K562 (cell line): ENCODE measurements around the gene BTG2. TPM values are rescaled to one million over a fixed set of nuclear protein-coding genes. Genes with fewer than 3 reads are reported as not detected.
A peak's percentile ranks its signal among the peaks of the same experiment; 100 is the strongest.

Experiments
- ARNT ChIP-seq, 2 experiments: fragments of 450-650 bp; IDR thresholded peaks; 2 replicates each; pipeline ENCODE4 v1.6.1; 2016; ENCODE audit warnings: mild to moderate bottlenecking in 1 of 2
- ELF1 ChIP-seq: fragments of 200-800 bp; sonication (Bioruptor generic); IDR thresholded peaks from 2 replicates; pipeline ENCODE4 v1.6.1; 2016; ENCODE audit warnings: missing genetic modification characterization, missing compliant biosample characterization
- EP300 ChIP-seq: IDR thresholded peaks from 2 replicates; pipeline ENCODE4 v1.6.1; 2012; ENCODE audit warnings: low read length, improper control_type of control experiment
- HDAC2 ChIP-seq: fragments of 450-650 bp; IDR thresholded peaks from 2 replicates; pipeline ENCODE4 v1.6.1; 2016; ENCODE audit warnings: mild to moderate bottlenecking
- LCOR ChIP-seq: sonication (generic); formaldehyde crosslinking; IDR thresholded peaks from 2 replicates; pipeline ENCODE4 v1.8.0; 2022; ENCODE audit warnings: mild to moderate bottlenecking, missing genetic modification reagents
- NCOA1 ChIP-seq: fragments of 450-650 bp; IDR thresholded peaks from 2 replicates; pipeline ENCODE4 v1.6.1; 2016; ENCODE audit warnings: low read depth
- NUFIP1 ChIP-seq: fragments of 450-650 bp; IDR thresholded peaks from 2 replicates; pipeline ENCODE4 v1.6.1; 2018; ENCODE audit not compliant: partially characterized antibody
- TRIM28 ChIP-seq: fragments of 450-650 bp; IDR thresholded peaks from 2 replicates; pipeline ENCODE4 v1.6.1; 2017
- ZNF57 ChIP-seq: fragments of 450-650 bp; formaldehyde crosslinking; IDR thresholded peaks from 2 replicates; pipeline ENCODE4 v1.4.0; 2020; ENCODE audit warnings: mild to moderate bottlenecking, moderate library complexity
- ZNF644 ChIP-seq: fragments of 200-800 bp; sonication (Bioruptor generic); IDR thresholded peaks from 2 replicates; pipeline ENCODE4 v1.6.1; 2016; ENCODE audit warnings: low read depth, missing genetic modification characterization, missing compliant biosample characterization
- polyA plus RNA-seq, 8 experiments: library from polyadenylated mRNA; depleted of rRNA in 4 of 8; stranded (reverse) in 5 of 8; unstranded in 3 of 8; fragments of >200 nt; fragmentation: Nextera tagmentation in 2 of 8; fragmentation: Illumina TruSeq in 1 of 8; extraction: Ambion mirVana in 2 of 8; extraction: Trizol in 1 of 8; gene quantifications; 2 replicates each; pipeline versions ENCODE4 v1.2.1 to v1.2.3, GENCODE V29; 2011 to 2014; ENCODE audit warnings: inconsistent platforms in 1 of 8, missing spikeins in 1 of 8
- total RNA-seq, 7 experiments: library from RNA; depleted of rRNA in 6 of 7; stranded (reverse); fragments of >200 nt in 6 of 7; fragmentation: Illumina TruSeq in 2 of 7; extraction: Trizol in 2 of 7; gene quantifications; 2 replicates each; pipeline versions ENCODE4 v1.2.1 to v1.2.3, GENCODE V29; 2011 to 2021; ENCODE audit warnings: low replicate concordance in 1 of 7
- TF ChIP-seq, protein P1 (sequence below): sonication (generic); formaldehyde crosslinking; IDR thresholded peaks from 2 replicates; pipeline ENCODE4 v1.8.0; 2022; ENCODE audit warnings: mild to moderate bottlenecking, missing genetic modification reagents
- TF ChIP-seq, protein P2 (sequence below): conservative IDR thresholded peaks from 2 replicates; pipeline ENCODE4 v1.6.1; 2011; ENCODE audit warnings: low read depth, mild to moderate bottlenecking, low read length; ENCODE audit not compliant: control insufficient read depth
- TF ChIP-seq, protein P3 (sequence below): fragments of 250-450 bp; sonication (Bioruptor Pico); IDR thresholded peaks from 2 replicates; pipeline ENCODE4 v1.5.1; 2021; ENCODE audit warnings: mild to moderate bottlenecking
- TF ChIP-seq, protein P4 (sequence below): sonication (generic); formaldehyde crosslinking; IDR thresholded peaks from 2 replicates; pipeline ENCODE4 v1.8.1; 2023; ENCODE audit warnings: mild to moderate bottlenecking, missing genetic modification reagents
- TF ChIP-seq, protein P5 (sequence below): fragments of 250-450 bp; sonication (Bioruptor Pico); IDR thresholded peaks from 2 replicates; pipeline ENCODE4 v1.8.0; 2021; ENCODE audit warnings: borderline replicate concordance, mild to moderate bottlenecking, moderate library complexity; ENCODE audit not compliant: poor library complexity, severe bottlenecking
- TF ChIP-seq, protein P6 (sequence below), 2 experiments: IDR thresholded peaks; 2 replicates each; pipeline ENCODE4 v1.6.1; 2012; ENCODE audit warnings: improper control_type of control experiment in 2 of 2, low read depth in 2 of 2, low read length in 2 of 2, borderline replicate concordance in 1 of 2
- TF ChIP-seq, protein P7 (sequence below), 2 experiments: fragments of 250-450 bp in 1 of 2; fragments of 450-650 bp in 1 of 2; sonication (Bioruptor Pico) in 1 of 2; IDR thresholded peaks; 2 replicates each; pipeline versions ENCODE4 v1.6.1 to v1.8.0; 2016 to 2021; ENCODE audit warnings: mild to moderate bottlenecking in 2 of 2, moderate library complexity in 2 of 2, missing compliant biosample characterization in 1 of 2, missing genetic modification characterization in 1 of 2

BTG2 gene
- total and polyA plus RNA-seq, 9 of the 15 experiments (the other 6 are each of a cell fraction or from before 2014, with no cell fraction given): 2.3 to 41.9 (median 8.7) TPM

DNA sequence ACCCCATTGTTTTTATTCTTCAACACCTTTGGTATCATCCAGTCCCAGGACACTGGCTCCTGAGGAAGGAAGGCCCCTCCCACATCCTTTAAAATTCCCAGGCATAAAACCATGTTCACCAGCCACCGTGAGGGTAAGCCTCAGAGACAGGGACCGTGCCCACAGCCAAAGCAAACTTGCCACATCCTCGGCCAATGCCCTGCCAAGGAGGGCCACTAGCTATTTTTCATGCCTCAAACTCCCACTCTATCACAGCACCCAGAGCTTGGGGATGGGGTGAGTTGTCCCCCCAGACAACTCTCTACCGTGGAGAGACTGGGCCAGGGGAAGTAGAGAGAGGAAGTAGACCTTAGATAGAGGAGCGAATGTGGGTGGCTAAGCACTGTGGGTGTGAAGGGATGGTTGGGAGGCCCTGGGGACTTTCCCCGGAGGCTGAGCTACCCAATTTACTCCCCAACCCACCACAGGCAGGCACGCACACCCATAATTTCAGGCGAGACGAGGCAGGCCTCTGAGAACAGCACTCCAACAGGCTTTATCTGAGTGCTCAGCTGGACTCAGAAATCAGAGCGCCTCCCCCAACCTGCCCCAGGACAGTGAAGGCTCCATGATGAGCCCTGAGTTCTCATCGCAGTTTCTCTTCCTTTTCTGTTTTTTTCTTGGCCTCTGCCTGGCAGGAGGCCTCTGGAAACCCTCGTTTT is 15.9 kb upstream of the BTG2 start (continued):
- TF ChIP-seq, protein P1, sequence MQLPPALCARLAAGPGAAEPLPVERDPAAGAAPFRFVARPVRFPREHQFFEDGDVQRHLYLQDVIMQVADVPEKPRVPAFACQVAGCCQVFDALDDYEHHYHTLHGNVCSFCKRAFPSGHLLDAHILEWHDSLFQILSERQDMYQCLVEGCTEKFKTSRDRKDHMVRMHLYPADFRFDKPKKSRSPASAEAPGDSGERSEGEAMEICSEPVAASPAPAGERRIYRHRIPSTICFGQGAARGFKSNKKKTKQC (CRISPR knock-in tag): no peak
- TF ChIP-seq, protein P2, sequence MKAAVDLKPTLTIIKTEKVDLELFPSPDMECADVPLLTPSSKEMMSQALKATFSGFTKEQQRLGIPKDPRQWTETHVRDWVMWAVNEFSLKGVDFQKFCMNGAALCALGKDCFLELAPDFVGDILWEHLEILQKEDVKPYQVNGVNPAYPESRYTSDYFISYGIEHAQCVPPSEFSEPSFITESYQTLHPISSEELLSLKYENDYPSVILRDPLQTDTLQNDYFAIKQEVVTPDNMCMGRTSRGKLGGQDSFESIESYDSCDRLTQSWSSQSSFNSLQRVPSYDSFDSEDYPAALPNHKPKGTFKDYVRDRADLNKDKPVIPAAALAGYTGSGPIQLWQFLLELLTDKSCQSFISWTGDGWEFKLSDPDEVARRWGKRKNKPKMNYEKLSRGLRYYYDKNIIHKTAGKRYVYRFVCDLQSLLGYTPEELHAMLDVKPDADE: no peak
- TF ChIP-seq LCOR: peak; percentile 86
- TF ChIP-seq, protein P3, sequence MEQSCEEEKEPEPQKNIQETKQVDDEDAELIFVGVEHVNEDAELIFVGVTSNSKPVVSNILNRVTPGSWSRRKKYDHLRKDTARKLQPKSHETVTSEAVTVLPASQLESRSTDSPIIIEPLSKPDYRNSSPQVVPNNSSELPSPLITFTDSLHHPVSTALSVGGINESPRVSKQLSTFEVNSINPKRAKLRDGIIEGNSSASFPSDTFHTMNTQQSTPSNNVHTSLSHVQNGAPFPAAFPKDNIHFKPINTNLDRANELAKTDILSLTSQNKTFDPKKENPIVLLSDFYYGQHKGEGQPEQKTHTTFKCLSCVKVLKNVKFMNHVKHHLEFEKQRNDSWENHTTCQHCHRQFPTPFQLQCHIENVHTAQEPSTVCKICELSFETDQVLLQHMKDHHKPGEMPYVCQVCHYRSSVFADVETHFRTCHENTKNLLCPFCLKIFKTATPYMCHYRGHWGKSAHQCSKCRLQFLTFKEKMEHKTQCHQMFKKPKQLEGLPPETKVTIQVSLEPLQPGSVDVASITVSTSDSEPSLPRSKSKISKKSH (CRISPR knock-in tag): no peak
- TF ChIP-seq, protein P4, sequence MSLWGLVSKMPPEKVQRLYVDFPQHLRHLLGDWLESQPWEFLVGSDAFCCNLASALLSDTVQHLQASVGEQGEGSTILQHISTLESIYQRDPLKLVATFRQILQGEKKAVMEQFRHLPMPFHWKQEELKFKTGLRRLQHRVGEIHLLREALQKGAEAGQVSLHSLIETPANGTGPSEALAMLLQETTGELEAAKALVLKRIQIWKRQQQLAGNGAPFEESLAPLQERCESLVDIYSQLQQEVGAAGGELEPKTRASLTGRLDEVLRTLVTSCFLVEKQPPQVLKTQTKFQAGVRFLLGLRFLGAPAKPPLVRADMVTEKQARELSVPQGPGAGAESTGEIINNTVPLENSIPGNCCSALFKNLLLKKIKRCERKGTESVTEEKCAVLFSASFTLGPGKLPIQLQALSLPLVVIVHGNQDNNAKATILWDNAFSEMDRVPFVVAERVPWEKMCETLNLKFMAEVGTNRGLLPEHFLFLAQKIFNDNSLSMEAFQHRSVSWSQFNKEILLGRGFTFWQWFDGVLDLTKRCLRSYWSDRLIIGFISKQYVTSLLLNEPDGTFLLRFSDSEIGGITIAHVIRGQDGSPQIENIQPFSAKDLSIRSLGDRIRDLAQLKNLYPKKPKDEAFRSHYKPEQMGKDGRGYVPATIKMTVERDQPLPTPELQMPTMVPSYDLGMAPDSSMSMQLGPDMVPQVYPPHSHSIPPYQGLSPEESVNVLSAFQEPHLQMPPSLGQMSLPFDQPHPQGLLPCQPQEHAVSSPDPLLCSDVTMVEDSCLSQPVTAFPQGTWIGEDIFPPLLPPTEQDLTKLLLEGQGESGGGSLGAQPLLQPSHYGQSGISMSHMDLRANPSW: 0 out of 2 replicates have a peak, but pooled peaks have one; percentile 37
- TF ChIP-seq ZNF644 (tag): peak; percentile 68; the same call in 1 of the 2 replicates
- 0 out of 4 replicates have a peak, but pooled peaks of 1 of the 2 experiments have one; percentile 24 for TF ChIP-seq ARNT (IDR thresholded peaks at IDR 0.05)
- 0 out of 2 replicates have a peak, but pooled peaks have one; percentile 16 for TF ChIP-seq NCOA1
- TF ChIP-seq, protein P5, sequence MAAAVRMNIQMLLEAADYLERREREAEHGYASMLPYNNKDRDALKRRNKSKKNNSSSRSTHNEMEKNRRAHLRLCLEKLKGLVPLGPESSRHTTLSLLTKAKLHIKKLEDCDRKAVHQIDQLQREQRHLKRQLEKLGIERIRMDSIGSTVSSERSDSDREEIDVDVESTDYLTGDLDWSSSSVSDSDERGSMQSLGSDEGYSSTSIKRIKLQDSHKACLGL: no peak
- TF ChIP-seq, protein P6, sequence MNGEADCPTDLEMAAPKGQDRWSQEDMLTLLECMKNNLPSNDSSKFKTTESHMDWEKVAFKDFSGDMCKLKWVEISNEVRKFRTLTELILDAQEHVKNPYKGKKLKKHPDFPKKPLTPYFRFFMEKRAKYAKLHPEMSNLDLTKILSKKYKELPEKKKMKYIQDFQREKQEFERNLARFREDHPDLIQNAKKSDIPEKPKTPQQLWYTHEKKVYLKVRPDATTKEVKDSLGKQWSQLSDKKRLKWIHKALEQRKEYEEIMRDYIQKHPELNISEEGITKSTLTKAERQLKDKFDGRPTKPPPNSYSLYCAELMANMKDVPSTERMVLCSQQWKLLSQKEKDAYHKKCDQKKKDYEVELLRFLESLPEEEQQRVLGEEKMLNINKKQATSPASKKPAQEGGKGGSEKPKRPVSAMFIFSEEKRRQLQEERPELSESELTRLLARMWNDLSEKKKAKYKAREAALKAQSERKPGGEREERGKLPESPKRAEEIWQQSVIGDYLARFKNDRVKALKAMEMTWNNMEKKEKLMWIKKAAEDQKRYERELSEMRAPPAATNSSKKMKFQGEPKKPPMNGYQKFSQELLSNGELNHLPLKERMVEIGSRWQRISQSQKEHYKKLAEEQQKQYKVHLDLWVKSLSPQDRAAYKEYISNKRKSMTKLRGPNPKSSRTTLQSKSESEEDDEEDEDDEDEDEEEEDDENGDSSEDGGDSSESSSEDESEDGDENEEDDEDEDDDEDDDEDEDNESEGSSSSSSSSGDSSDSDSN (IDR thresholded peaks at IDR 0.05; ENCODE audit: borderline replicate concordance in 1 of 2, low read depth in 2 of 2, low read length in 2 of 2): peak; percentile 99 to 100
- no peak for TF ChIP-seq ELF1 (tag)
- TF ChIP-seq ZNF57 (CRISPR knock-in tag): no peak
- TF ChIP-seq HDAC2: peak; percentile 90
- TF ChIP-seq, protein P7, sequence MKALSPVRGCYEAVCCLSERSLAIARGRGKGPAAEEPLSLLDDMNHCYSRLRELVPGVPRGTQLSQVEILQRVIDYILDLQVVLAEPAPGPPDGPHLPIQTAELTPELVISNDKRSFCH (CRISPR knock-in tag; IDR thresholded peaks at IDR 0.05): no peak
- TF ChIP-seq, protein P7 (tag; IDR thresholded peaks at IDR 0.05): peak; percentile 75
- peak; percentile 46; the same call in 1 of the 2 replicates for TF ChIP-seq EP300
- peak; percentile 46; the same call in 1 of the 2 replicates for TF ChIP-seq TRIM28
- TF ChIP-seq NUFIP1: peak; percentile 49
